Transverse colon (tissue), 4 donors: ENCODE results near the gene FAIM2. TPM values are rescaled to one million over a fixed set of nuclear protein-coding genes. Genes with fewer than 3 reads are reported as not detected.
"Not testable (repeated sequence)": the region's sequence is repeated elsewhere in the genome, so short reads cannot be mapped to it uniquely, and the experiment has no call there.

Experiments used
- DNase-seq: peaks from one replicate; pipeline ENCODE4 v3.0.0-alpha.2; 2019
- H3K27ac ChIP-seq, 4 donors: fragments of 200-600 bp; sonication (generic); 2 replicates each; pipeline ENCODE4 v1.5.1; 2016 to 2018; ENCODE audit warnings: inconsistent platforms in 4 of 4
- H3K27me3 ChIP-seq: fragments of 200-600 bp; sonication (generic); 2 replicates; pipeline ENCODE4 v1.5.1; 2017; ENCODE audit warnings: inconsistent platforms
- H3K36me3 ChIP-seq, 4 donors: fragments of 200-600 bp; sonication (generic); 2 replicates each; pipeline ENCODE4 v1.5.1; 2017 to 2019; ENCODE audit warnings: inconsistent platforms in 4 of 4
- H3K4me1 ChIP-seq, 4 donors: fragments of 200-600 bp; sonication (generic); 2 replicates each; pipeline ENCODE4 v1.5.1; 2017 to 2020; ENCODE audit warnings: inconsistent platforms in 4 of 4
- H3K4me3 ChIP-seq, 4 donors: fragments of 200-600 bp; sonication (generic); 1 replicate in 1 of 4; 2 replicates in 3 of 4; pipeline versions ENCODE4 v1.5.1 to v1.6.1; 2017 to 2019; ENCODE audit warnings: inconsistent platforms in 4 of 4
- H3K9me3 ChIP-seq, 2 donors: fragments of 200-600 bp; sonication (generic); 2 replicates each; pipeline ENCODE4 v1.5.1; 2017 to 2019; ENCODE audit warnings: inconsistent platforms in 2 of 2
- EP300 ChIP-seq: sonication (generic); formaldehyde crosslinking; IDR thresholded peaks from one replicate; pipeline ENCODE4 v1.6.1; 2017; ENCODE audit warnings: antibody characterized with exemption, low read depth
- POLR2A ChIP-seq: fragments of 450-650 bp; IDR thresholded peaks from one replicate; pipeline ENCODE4 v1.6.1; 2016; ENCODE audit warnings: antibody characterized with exemption, mild to moderate bottlenecking, moderate library complexity
- POLR2AphosphoS5 ChIP-seq, 3 donors: sonication (generic); formaldehyde crosslinking; IDR thresholded peaks; one replicate each; pipeline ENCODE4 v1.6.1; 2016; ENCODE audit warnings: antibody characterized with exemption in 3 of 3
- WGBS, 2 donors: methylation state at CpG; one replicate each; pipeline ENCODE4 v1.1.5; 2018; ENCODE audit warnings: low coverage in 1 of 2; 5-methylcytosine and 5-hydroxymethylcytosine counted together
- in situ Hi-C, 4 donors: fragments of 200-750 bp; cut with MboI; loops; one replicate each; pipeline versions ENCODE4 v1.15.0 to v1.15.1; 2017; ENCODE audit warnings: low sequenced_read_pairs in 3 of 4, low pct_ligation_motif_present in 1 of 4, low pct_unique_long_range_greater_than_20kb in 1 of 4
- intact Hi-C: fragments of 100-400 bp; cut with DNase I; formaldehyde crosslinking; loops from one replicate; pipeline ENCODE4 v1.15.1; 2023; ENCODE audit warnings: low total_unique reads
- total RNA-seq, 4 donors: library from RNA; depleted of rRNA; stranded (reverse); fragments of >200 nt; gene quantifications; one replicate each; pipeline ENCODE4 v1.1.0, GENCODE V29; 2016
- TF ChIP-seq, protein P1 (sequence below), 5 experiments: fragments of 200-600 bp in 3 of 5; fragments of 450-650 bp in 2 of 5; sonication (generic) in 3 of 5; IDR thresholded peaks; 1 replicate in 2 of 5; 2 replicates in 3 of 5; pipeline ENCODE4 v1.5.1; 2016 to 2017; ENCODE audit warnings: antibody characterized with exemption in 5 of 5, inconsistent platforms in 3 of 5, mild to moderate bottlenecking in 2 of 5, moderate library complexity in 1 of 5

Gene FAIM2
- total RNA-seq, 4 donors from 2014 or later, result 1.5 to 2.8 (median 2.5) TPM

DNA sequence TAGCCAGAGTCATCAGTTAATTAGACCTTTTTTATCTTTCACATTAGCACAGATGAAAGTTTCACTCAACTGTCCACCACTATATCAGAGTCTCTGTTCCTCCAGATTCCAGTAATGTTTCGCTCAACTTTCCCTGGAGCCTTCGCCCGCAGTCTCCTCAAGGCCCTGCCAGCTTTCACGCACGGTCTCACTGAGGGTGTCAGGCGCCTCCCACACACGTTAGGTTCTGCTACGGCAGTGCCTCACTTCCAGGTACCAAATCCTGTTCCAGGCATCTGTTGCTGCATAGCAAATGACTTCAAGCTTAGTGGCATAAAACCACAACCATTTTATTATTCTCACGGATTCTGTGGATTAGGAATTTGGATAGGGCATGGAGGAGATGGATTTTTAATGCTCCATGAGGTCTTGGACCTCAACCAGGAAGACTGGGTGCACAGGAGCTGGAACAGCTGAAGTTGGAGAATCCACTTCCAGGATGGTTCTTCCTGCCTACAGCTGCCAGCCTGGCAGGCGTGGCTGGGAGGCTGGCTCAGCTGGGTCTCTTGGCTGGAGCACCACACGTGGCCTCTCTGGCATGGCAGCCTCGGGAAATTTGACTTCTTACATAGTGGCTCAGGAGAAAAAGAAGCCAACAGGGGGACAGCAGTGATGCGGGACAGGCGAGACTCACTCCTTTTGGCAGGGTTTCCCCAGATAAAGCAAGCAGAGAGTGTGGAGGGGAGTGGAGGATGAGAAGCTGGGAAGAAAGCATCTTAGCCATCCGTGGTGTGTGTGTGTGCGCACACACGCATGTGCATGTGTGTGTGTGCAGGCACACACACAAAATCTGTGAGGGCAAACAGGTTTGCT is 39.5 kb downstream of the FAIM2 start:
- H3K36me3 ChIP-seq, result no peaks in the 10 kb centered on the region
- H3K9me3 ChIP-seq, result no peaks in the 10 kb centered on the region
- 72 to 75% methylated on average over 9 to 17 of the region's 17 CpGs for WGBS, 2 donors
- peaks cover 0 to 21% (median 7%) of the 10 kb centered on the region in 4 donors for H3K4me1 ChIP-seq
- H3K27ac ChIP-seq, result no peak overlapping the region
- in situ Hi-C loops, result loop anchor here in 2 of 4 donors (25.0 kb wide), 1 partner anchor 198 kb away; the partner anchor contains the start of gene ASIC1 (in 2 of the 2)
- no peak overlapping the region for H3K4me3 ChIP-seq
- TF ChIP-seq, protein P1, sequence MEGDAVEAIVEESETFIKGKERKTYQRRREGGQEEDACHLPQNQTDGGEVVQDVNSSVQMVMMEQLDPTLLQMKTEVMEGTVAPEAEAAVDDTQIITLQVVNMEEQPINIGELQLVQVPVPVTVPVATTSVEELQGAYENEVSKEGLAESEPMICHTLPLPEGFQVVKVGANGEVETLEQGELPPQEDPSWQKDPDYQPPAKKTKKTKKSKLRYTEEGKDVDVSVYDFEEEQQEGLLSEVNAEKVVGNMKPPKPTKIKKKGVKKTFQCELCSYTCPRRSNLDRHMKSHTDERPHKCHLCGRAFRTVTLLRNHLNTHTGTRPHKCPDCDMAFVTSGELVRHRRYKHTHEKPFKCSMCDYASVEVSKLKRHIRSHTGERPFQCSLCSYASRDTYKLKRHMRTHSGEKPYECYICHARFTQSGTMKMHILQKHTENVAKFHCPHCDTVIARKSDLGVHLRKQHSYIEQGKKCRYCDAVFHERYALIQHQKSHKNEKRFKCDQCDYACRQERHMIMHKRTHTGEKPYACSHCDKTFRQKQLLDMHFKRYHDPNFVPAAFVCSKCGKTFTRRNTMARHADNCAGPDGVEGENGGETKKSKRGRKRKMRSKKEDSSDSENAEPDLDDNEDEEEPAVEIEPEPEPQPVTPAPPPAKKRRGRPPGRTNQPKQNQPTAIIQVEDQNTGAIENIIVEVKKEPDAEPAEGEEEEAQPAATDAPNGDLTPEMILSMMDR (IDR thresholded peaks at IDR 0.05), result no peak
- TF ChIP-seq POLR2A, result no peak
- TF ChIP-seq POLR2AphosphoS5 (IDR thresholded peaks at IDR 0.05), result no peak
- TF ChIP-seq EP300, result no peak
- intact Hi-C loops, result no loop called here
- DNase-seq, result no peak
- H3K27me3 ChIP-seq, result peaks cover 4% of the 10 kb centered on the region

DNA sequence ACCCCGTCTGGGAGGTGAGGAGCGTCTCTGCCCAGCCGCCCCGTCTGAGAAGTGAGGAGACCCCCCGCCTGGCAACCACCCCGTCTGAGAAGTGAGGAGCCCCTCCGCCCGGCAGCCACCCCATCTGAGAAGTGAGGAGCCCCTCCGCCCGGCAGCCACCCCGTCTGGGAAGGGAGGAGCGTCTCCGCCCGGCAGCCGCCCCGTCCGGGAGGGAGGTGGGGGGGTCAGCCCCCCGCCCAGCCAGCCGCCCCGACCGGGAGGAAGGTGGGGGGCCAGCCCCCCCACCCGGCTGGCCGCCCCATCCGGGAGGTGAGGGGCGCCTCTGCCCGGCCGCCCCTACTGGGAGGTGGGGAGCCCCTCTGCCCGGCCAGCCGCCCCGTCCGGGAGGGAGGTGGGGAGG is 42.8 kb downstream of the FAIM2 start:
- intact Hi-C loops, result not testable (repeated sequence)

DNA sequence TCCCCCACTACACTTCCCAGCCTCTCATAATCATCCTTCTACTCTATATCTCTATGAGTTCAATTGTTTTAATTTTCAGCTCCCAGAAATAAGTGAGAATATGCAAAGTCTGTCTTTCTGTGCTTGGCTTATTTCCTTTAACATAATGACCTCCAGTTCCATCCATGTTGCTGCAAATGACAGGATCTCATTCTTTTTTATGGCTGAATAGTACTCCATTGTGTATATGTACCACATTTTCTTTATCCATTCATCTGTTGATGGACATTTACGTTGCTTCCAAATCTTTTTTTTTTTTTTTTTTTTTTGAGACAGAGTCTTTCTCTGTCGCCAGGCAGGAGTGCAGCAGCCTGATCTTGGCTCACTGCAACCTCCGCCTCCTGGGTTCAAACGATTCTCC is 47.8 kb downstream of the FAIM2 start:
- H3K27me3 ChIP-seq, H3K4me1 ChIP-seq, H3K36me3 ChIP-seq, H3K9me3 ChIP-seq, DNase-seq, H3K4me3 ChIP-seq, H3K27ac ChIP-seq, intact Hi-C loops: not testable (repeated sequence)
- WGBS, 2 donors, result 87 to 95% methylated on average over 3 to 4 of the region's 4 CpGs
- in situ Hi-C loops, result loop anchor here in 2 of 4 donors (25.0 kb wide), 1 partner anchor 206 kb away; the partner anchor contains the start of gene ASIC1 (in 2 of the 2)

More for the DNA sequence above, 42.8 kb downstream of the FAIM2 start:
- in situ Hi-C loops, result loop anchor here in 2 of 4 donors (25.0 kb wide), 1 partner anchor 201 kb away; the partner anchor contains the start of gene ASIC1 (in 2 of the 2)
- not testable (repeated sequence) for H3K4me1 ChIP-seq, H3K9me3 ChIP-seq, H3K27me3 ChIP-seq, H3K4me3 ChIP-seq, H3K36me3 ChIP-seq, DNase-seq, H3K27ac ChIP-seq
- WGBS, 2 donors, result no CpG with 5 or more reads among the region's 31 CpGs

DNA sequence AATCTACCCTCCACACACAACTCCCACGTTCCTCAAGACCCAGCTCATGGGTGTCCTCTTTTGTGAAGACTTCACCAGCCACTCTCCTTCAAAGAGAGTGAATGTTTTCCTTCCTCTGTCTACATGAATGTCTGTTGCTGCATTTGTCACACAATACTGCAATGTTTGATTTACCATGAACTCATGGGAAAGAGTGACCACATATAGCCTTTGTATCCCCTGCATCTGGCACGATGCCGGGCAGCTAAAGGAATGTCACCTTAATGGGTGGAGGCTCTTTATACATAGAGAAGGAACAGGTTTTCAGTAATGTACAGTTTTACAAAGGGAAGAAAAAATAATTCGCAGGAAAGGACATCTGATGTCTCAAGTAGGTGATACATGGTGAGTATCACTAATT is 48.7 kb downstream of the FAIM2 start:
- in situ Hi-C loops (loop anchor here in 2 of 4 donors (25.0 kb wide), 1 partner anchor 207 kb away; the partner anchor contains the start of gene ASIC1 (in 2 of the 2)), intact Hi-C loops (no loop called here)
- no peak overlapping the region for H3K27ac ChIP-seq
- no peaks in the 10 kb centered on the region for H3K9me3 ChIP-seq
- DNase-seq, result no peak
- 88 to 90% methylated on average over 3 to 4 of the region's 4 CpGs for WGBS, 2 donors
- TF ChIP-seq POLR2AphosphoS5 (IDR thresholded peaks at IDR 0.05) (no peak), POLR2A (no peak), EP300 (no peak)
- TF ChIP-seq, protein P1 (IDR thresholded peaks at IDR 0.05), result no peak
- H3K4me3 ChIP-seq, result no peak overlapping the region
- H3K27me3 ChIP-seq, result peaks cover 9% of the 10 kb centered on the region
- no peaks in the 10 kb centered on the region for H3K4me1 ChIP-seq
- no peaks in the 10 kb centered on the region for H3K36me3 ChIP-seq

DNA sequence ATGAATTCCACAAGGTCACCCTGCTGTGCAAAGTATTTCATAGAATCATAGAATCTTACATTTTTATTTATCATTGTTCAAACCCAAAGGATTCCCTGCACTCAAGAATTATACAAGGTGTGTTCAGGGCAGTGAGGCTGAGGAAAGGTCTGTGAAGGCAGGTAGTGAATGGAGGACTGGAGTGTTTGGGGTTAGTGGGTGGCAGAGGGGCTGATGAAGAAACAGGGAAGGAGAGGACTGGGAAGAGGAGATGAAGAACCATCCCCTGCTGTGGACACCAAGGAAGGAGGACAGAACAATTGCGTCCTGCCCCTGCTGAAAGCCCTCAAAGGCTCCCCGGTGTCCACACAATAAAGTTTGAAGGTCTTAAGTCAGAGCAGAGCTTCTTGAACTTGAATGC is 50.0 kb downstream of the FAIM2 start:
- DNase-seq, result no peak
- Histone ChIP-seq H3K4me3 (no peak overlapping the region), H3K9me3 (no peaks in the 10 kb centered on the region), H3K27me3 (peaks cover 16% of the 10 kb centered on the region), H3K27ac (no peak overlapping the region), H3K4me1 (no peaks in the 10 kb centered on the region), H3K36me3 (no peaks in the 10 kb centered on the region)
- 87% methylated on average over 2 of the region's 2 CpGs; no CpG with 5 or more reads in 1 of the 2 donors for WGBS, 2 donors
- no peak for TF ChIP-seq POLR2AphosphoS5 (IDR thresholded peaks at IDR 0.05)
- TF ChIP-seq, protein P1 (IDR thresholded peaks at IDR 0.05), result no peak
- TF ChIP-seq EP300, result no peak
- TF ChIP-seq POLR2A, result no peak
- in situ Hi-C loops (loop anchor here in 2 of 4 donors (25.0 kb wide), 1 partner anchor 209 kb away; the partner anchor contains the start of gene ASIC1 (in 2 of the 2)), intact Hi-C loops (no loop called here)
